GM21447 (cell line): Measurements from ENCODE around the gene STRN3.
"Not testable (repeated sequence)": the region's sequence is repeated elsewhere in the genome, so short reads cannot be mapped to it uniquely, and the experiment has no call there.

Experiments
- ATAC-seq: cut with Tn5 transposase; IDR thresholded peaks from one replicate; pipeline ENCODE4 v1.9.1; 2021; ENCODE audit not compliant: unreplicated experiment

Gene STRN3, protein sequence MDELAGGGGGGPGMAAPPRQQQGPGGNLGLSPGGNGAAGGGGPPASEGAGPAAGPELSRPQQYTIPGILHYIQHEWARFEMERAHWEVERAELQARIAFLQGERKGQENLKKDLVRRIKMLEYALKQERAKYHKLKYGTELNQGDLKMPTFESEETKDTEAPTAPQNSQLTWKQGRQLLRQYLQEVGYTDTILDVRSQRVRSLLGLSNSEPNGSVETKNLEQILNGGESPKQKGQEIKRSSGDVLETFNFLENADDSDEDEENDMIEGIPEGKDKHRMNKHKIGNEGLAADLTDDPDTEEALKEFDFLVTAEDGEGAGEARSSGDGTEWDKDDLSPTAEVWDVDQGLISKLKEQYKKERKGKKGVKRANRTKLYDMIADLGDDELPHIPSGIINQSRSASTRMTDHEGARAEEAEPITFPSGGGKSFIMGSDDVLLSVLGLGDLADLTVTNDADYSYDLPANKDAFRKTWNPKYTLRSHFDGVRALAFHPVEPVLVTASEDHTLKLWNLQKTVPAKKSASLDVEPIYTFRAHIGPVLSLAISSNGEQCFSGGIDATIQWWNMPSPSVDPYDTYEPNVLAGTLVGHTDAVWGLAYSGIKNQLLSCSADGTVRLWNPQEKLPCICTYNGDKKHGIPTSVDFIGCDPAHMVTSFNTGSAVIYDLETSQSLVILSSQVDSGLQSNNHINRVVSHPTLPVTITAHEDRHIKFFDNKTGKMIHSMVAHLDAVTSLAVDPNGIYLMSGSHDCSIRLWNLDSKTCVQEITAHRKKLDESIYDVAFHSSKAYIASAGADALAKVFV

DNA sequence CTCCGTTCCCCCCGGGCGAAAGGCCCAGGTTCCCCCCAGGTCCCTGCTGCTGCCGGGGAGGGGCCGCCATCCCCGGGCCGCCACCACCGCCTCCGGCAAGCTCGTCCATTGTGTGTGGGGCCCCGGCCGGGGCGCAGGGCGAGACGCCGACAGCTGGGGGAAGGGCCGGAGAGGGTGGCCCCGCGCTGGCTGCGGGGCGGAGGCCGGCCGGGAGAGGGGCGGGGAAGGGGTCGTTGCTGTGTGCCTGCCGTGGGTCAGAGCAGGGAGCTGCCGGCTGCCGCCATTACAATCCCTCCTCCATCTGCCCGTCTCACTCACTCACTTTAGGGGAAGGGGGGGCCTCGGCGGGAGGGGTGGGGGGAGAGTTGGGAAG, at the start of gene STRN3:
Gene STRN3 (minus strand): TSS at position 303 of the 373 bp plus-strand sequence. CDS start 194 bp downstream, at position 109.
- no peak for ATAC-seq

DNA sequence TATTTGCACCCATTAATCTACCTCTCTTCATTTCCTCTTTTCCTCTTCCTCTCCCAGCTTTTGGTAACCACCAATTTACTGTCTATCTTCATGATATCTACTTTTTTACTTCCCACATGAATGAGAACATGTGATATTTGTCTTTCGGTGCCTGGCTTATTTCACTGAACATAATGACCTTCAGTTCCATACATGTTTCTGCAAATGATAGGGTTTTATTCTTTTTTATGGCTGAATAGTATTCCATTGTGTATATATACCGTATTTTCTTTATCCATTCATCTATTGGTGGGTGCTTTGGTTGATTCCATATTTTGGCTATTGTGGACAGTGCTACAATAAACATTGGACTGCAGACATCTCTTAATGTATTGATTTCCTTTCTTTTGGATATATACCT, 49.0 kb upstream of the STRN3 start:
- ATAC-seq, result no peak

DNA sequence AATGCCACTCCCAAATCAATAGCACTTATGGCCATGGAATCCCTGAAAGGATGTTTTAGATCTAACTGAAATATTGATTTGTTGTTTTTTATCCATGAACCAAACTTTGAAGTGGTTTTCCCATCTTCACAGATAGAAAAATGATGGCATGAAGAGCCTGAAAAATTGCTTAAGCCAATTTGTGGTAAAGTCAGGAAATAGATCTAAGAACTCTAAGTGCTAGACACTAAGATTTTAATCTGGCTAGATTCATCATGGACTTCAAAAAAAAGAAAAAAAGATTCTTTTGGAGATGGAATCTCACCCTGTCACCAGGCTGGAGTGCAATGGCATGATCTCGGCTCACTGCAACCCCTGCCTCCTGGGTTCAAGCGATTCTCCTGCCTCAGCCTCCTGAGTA, 45.0 kb upstream of the STRN3 start:
- ATAC-seq, result no peak

DNA sequence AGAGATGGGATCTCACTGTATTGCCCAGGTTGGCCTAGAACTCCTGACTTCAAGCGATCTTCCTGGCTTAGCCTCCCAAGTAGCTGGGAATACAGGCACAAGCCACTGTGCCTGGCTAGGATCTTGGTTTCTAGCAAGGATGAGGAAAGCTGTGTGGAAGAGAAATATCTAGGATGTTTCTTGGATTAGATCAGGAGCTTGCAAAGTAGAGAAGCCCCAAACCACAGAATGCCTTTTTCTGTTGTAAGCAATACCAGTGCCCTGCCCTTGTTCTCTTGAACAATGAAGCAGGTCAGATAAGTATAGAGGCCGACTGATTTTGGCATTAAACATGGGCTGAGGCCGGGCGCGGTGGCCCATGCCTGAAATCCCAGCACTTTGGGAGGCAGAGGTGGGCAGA, 44.3 kb upstream of the STRN3 start:
- ATAC-seq, result no peak

DNA sequence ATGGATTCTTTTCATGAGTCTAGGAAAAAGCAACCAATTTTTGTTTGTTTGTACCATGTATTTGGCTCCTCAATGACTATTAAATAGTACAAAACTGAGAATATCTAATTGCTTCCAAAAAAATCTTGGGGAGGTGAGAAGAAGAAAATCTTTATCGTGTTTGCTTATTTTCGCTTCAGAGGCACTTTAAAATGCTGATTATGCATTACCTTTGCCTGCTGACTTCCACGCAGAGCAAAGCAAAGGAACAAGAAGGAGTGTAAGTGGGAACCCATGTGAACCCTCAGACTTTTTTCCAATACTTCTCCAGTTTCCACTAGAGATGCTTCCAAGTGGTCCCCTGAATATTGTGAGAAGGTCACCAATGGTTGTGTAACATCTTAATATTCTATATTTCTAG, 43.2 kb upstream of the STRN3 start:
- ATAC-seq, result no peak

DNA sequence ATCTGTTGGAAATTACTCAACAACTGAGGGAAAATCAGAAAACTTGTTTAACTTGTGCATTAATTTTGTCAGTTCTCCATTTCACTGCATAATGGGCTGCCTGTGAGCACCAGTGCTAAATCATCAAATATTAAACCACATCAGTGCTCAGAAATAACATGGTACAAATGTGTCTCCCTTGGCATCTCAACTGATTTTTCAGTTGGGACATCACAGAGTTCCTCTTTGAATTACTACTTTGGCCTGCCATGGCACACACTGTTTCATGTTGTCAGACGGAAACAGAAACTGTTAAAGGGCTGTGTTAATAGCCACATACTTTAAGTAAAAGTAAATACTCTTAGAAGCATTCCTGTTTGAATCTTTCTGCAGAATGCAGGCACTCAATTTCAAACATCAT, 42.1 kb upstream of the STRN3 start:
- ATAC-seq, result no peak

DNA sequence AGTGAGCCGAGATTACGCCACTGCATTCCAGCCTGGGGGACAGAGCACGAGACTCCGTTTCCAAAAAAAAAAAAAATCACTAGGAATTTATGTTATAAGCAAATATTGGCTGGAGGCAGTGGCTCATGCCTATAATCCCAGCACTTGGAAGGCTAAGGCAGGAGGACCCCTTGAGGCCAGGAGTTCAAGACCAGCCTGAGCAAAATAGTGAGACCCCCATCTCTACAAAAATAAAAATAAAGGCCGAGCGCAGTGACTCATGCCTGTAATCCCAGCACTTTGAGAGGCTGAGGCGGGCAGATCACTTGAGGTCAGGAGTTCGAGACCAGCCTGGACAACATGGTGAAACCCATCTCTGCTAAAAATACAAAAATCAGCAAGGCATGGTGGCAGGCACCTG, 36.7 kb upstream of the STRN3 start:
- not testable (repeated sequence) for ATAC-seq

DNA sequence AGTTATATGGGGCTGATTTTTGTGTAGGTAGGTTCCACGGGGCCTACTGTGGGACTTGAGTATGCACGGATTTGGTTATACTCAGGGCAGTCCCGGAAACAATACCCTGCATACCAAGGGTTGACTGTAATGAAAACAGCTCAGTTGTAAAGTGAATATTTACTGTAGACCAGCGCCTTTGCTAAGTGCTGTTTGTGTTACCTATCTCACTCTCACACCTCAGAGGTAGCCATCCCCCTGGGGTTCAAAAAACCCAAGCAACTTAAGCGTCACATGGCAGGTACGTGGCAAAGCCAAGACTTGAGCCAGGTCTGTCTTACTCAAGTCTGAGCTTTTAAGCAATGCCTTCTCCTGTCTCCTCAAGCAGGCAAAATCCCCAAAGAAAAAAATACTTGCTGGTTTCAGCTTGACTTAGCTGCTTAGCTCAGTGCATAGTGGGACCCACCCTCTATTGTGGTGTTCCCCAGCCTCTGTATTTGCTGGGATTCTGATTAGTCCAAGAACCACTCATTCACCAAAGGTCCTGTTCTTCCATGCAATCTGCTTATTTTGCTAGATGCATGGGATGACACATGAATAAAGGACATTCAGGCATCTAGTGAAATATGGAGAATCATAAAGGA, 34.2 kb upstream of the STRN3 start:
- ATAC-seq, result no peak

DNA sequence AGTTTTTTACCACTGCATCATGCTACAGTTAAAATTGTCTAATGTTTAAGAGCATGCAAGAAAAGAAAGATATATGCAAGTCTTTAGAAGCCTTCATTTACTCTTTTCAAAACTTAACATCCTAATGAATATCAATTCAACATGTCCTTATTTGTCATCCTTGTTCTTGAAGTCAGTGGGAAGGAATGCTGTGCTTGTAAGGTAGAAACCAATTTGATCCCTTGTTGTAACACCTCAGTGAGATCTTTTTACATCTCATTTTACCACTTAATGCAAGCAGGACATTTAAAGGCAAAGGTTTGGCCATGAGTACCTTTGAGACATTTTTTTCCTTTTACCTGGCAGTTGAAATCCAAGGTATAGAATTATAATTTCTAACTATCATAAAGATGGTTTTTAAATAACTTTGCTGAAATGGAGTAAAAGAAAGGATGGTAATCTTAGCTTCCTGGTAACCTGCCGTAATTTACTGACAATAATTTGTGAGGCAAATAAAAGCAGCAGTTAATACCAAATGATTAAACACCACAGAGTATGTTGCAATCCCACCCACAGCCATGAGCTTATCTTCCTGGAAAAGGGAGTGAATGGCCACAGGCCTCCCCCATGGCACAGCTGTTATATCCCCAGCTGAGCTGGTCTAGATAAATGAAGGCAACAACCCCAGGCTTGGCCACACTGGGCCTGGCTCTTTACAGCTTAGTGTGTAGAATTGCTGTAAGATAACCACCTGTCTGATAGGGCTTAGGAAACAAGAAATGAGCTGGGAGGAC, 33.2 kb upstream of the STRN3 start:
- ATAC-seq, result no peak

DNA sequence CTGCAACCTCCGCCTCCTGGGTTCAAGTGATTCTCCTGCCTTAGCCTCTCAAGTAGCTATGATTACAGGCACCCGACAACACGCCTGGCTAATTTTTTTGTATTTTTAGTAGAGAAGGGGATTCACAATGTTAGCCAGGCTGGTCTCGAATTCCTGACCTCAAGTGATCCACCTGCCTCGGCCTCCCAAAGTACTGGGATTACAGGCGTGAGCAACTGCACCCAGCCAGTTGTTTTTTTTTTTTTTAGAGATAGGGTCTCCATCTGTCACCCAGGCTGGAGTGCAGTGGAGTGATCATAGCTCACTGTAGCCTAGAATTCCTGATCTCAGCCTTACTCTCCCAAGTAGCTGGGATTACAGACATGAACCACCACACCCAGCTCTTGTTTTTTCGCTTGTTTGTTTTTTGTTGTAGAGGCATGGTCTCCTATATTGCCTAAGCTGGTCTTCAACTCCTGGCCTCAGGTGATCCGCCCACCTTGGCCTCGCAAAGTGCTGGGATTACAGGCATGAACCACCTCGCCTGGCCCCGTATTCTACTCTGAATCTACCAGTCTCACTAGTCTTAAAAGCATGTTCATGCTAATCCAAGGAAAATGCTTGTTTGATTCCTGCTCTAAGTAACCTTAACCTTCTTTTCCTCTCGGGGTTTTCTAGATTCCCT, 31.7 kb upstream of the STRN3 start:
- no peak for ATAC-seq

DNA sequence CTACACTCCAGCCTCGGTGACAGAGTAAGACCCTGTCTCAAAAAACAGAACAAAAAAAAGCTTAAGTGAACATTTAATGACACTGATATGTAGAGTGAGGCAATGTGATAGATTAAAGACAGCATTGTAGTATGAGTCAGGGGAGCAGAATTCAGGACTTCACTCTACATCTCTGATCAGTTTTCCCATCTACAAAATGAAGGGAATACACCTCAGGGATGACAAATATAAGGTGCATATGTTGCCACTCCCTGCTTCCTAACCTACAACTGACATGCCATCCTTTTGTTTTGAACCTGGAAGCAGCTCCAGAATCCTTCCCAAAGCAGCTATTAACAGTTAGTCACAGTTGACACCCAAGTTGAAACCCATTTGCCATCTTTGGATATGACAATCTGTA, 30.9 kb upstream of the STRN3 start:
- no peak for ATAC-seq

DNA sequence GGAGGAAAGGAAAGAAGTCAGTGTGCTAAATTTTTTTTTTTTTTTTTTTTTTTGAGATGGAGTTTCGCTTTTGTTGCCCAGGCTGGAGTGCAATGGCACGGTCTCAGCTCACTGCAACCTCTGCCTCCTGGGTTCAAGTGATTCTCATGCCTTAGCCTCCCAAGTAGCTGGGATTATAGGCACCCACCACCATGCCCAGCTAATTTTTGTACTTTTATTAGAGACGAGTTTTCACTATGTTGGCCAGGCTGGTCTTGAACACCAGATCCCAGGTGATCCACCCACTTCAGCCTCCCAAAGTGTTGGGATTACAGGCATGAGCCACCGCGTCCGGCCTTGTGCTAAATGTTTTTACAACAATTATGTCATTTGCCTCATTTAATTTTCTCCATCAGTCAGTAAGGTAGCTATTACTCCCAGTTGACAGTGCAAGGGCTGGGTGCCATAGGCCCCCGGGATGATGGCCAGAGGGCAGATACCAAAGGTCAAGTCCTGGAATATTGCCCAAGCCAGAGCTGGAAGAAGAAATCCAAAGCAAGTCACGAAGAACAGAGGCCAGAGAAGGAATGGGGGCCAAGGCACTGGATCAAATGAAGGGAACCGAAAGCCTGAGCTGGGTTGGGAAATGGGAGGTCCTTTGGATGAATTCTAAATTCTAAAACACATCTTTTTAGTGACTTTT, 26.9 kb upstream of the STRN3 start:
- ATAC-seq, result not testable (repeated sequence)

DNA sequence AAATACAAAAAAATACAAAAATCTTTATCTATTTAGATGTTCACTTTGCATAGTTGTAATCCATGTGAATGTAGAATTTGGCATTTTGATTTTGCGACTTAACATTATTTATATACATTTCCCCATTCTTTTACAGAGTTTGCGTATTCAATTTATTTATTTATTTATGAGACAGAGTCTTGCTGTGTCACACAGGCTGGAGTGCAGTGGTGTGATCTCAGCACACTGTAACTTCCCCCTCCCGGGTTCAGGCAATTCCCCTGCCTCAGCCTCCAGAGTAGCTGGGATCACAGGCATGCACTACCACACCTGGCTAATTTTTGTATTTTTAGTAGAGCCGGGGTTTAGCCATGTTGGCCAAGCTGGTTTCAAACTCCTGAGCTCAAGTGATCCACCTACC, 25.3 kb upstream of the STRN3 start:
- no peak for ATAC-seq

DNA sequence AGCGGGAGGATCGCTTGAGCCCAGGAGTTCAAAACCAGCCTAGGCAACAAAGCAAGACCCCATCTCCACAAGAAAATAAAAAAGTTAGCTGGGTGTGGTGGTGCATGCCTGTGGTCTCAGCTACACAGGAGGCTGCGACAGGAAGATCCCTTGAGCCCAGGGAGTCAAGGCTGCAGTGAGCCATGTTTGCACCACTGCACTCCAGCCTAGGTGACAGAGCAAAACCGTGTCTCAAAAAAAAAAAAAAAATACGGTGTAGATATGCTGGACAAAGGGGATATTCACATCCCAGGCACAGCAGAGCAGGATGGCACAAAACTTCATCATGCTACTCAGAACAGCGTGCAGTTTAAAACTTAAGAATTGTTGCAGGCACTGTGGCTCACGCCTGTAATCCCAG, 24.8 kb upstream of the STRN3 start:
- ATAC-seq, result no peak

DNA sequence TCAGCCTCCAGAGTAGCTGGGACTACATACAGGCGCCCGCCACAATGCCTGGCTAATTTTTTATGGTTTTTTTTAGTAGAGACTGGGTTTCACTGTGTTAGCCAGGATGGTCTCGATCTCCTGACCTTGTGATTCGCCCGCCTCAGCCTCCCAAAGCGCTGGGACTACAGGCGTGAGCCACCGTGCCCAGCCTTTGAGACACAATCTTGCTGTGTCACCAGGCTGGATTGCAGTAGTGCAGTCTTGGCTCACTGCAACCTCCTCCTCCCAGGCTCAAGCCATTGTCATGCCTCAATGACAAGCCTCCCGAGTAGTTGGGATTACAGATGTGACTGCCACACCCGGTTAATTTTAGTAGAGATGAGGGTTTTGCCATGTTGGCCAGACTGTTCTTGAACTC, 21.3 kb upstream of the STRN3 start:
- no peak for ATAC-seq

DNA sequence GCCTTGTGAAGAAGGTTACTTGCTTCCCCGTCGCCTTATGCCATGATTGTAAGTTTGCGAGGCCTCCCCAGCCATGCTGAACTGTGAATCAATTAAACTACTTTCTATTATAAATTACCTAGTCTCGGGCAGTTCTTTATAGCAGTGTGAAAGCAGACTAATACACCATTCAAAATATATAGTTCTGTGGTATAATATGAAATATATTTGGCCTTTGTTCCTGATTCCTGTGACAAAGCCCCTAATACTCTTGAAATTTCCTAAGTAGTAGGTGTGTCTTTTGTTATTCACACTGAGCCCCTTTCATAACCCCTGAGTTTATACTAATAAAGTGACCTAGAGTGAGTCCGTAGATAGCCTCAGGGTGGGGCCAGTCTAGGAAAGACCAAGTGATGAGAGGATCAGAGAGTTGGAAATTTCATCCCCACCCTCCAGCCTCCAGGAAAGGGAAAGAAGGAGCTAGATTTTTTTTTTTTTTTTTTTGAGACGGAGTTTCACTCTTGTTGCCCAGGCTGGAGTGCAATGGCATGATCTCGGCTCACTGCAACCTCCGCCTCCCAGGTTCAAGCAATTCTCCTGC, 19.4 kb upstream of the STRN3 start:
- ATAC-seq, result no peak

DNA sequence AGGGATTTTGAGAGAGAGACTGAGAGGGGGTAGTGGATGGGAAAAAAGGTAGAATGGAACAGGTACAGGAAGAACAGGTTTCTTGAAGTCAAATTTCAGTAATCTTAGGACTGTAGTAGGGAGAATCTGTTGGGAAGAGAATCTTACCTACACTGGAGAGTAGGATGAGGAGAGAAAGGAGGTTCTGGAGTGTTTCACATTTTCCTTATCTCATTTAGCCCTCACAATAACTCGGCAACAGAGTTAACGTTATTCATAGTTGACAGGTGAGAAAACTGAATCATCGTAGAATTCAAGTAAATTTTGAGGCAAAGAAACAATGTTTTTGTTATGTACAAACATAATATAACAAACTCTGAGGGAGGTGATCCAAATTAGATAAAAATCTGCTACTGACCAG, 17.2 kb upstream of the STRN3 start:
- ATAC-seq, result no peak

DNA sequence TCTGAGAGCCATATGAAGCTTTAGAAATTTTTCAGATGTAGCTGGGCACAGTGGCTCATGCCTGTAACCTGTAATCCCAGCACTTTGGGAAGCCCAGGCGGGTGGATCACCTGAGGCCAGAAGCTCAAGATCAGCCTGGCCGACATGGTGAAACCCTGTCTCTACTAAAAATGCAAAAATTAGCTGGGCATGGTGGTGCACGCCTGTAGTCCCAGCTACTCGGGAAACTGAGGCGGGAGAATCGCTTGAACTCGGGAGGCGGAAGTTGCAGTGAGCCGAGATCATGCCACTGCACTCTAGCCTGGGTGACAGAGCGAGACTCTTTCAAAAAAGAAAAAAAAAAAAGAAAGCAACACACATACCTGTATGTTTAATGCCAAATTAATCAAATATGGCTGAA, 16.7 kb upstream of the STRN3 start:
- not testable (repeated sequence) for ATAC-seq

DNA sequence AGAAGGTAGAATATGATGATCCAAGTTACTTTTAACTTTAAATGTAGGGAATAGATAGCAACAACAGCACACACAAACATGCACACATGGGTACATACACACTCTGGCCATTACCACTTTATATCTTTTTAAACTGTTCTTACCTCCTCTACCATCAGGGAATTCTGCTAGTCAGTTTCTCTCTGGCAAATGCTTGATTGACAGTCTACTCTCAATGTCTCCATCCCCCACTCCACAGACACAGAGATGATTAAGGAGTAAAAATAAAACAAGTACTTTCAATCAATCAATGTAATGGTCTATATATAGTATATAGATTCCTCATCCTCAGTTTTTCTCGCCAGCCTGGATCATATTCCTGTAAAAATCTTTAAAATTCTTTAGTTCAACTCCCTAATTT, 16.1 kb upstream of the STRN3 start:
- ATAC-seq, result no peak
